SK-N-SH (cell line): Measurements from ENCODE around the gene CNTROB.
"Not testable (repeated sequence)": the region's sequence is repeated elsewhere in the genome, so short reads cannot be mapped to it uniquely, and the experiment has no call there.

Experiments
- CTCF ChIP-seq: fragments of 200-600 bp; sonication (generic); IDR thresholded peaks from 2 replicates; pipeline ENCODE4 v1.6.1; 2017; ENCODE audit warnings: antibody characterized with exemption, mild to moderate bottlenecking, moderate library complexity
- EZH2phosphoT487 ChIP-seq: fragments of 200-600 bp; sonication (generic); IDR thresholded peaks from 2 replicates; pipeline ENCODE4 v1.6.1; 2017; ENCODE audit warnings: low read depth, mixed run types, mild to moderate bottlenecking, antibody characterized with exemption, moderate library complexity, borderline replicate concordance
- GATA2 ChIP-seq: sonication (generic); formaldehyde crosslinking; IDR thresholded peaks from 2 replicates; pipeline ENCODE4 v1.5.0; 2020; ENCODE audit warnings: mild to moderate bottlenecking, missing genetic modification reagents
- JUND ChIP-seq: IDR thresholded peaks from 2 replicates; pipeline ENCODE4 v1.4.0; 2012

- not testable (repeated sequence) for TF ChIP-seq GATA2 (CRISPR knock-in tag); CTCF; EZH2phosphoT487; JUND
These were observed 21.3 kb downstream of the CNTROB start for GRCh38 chr17:7953266-7953665.
